Central memory CD8-positive, alpha-beta T cell (primary cell): ENCODE measurements around the gene ALOX15.
"Not testable (repeated sequence)": the region's sequence is repeated elsewhere in the genome, so short reads cannot be mapped to it uniquely, and the experiment has no call there.

Experiments used
- ATAC-seq: fragments of 150-1000 bp; cut with Tn5 transposase; replicated peaks from 2 replicates; pipeline ENCODE4 v1.10.0; 2022; ENCODE audit warnings: mild to moderate bottlenecking, moderate FRiP score, moderate number of reproducible peaks; ENCODE audit not compliant: poor library complexity, severe bottlenecking; ENCODE audit errors: extremely low read depth
- DNase-seq, 2 donors: peaks; one replicate each; pipeline ENCODE4 v3.0.0; 2021; ENCODE audit warnings: low spot score in 2 of 2
- H3K27ac Mint-ChIP-seq: one replicate; pipeline ENCODE4 v1.8.0; 2022; ENCODE audit warnings: low read depth, mild to moderate bottlenecking, moderate library complexity, mixed read lengths
- H3K27me3 Mint-ChIP-seq: one replicate; pipeline ENCODE4 v1.8.0; 2022; ENCODE audit warnings: mixed read lengths
- H3K36me3 Mint-ChIP-seq: one replicate; pipeline ENCODE4 v1.8.0; 2022; ENCODE audit warnings: mild to moderate bottlenecking, moderate library complexity, mixed read lengths; ENCODE audit not compliant: insufficient read depth
- H3K4me1 Mint-ChIP-seq: one replicate; pipeline ENCODE4 v1.8.0; 2022; ENCODE audit warnings: mixed read lengths
- H3K4me3 Mint-ChIP-seq: one replicate; pipeline ENCODE4 v1.8.0; 2022; ENCODE audit warnings: mild to moderate bottlenecking, moderate library complexity, mixed read lengths
- H3K9me3 Mint-ChIP-seq: one replicate; pipeline ENCODE4 v1.8.0; 2022; ENCODE audit warnings: mixed read lengths

ALOX15 gene

DNA sequence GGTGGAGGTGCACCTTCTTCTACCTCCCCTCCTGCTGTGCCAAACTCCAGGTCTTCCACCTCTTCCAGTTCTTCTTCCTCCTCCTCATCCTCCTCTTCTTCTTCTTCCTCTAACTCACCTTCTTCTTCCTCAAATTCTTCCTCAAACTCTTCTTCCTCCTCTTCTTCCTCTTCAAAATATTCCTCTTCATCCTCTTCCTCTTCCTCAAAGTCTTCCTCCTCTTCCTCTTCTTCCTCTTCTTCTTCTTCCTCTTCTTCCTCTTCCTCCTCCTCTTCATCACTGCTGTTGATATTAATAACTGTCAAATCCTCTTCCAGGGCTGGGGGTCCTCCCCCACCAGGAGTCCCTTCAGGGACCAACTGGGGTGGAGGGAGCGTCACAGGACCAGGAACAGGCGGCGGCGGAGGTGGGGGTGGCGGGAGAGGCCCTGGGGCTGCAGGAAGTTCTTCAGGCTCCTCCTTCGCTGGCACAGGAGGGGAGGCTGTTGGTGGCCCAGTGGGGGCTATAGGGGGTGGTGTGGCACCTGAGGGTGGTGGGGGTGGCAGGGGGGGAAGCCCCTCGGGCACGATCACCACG is 30.7 kb upstream of the ALOX15 start:
- Mint-ChIP-seq H3K36me3 (peaks cover 27% of the 10 kb centered on the region), H3K9me3 (no peaks in the 10 kb centered on the region), H3K4me1 (no peaks in the 10 kb centered on the region), H3K4me3 (no peak overlapping the region), H3K27me3 (no peaks in the 10 kb centered on the region), H3K27ac (no peak overlapping the region)
- ATAC-seq (no peak), DNase-seq (no peak)

DNA sequence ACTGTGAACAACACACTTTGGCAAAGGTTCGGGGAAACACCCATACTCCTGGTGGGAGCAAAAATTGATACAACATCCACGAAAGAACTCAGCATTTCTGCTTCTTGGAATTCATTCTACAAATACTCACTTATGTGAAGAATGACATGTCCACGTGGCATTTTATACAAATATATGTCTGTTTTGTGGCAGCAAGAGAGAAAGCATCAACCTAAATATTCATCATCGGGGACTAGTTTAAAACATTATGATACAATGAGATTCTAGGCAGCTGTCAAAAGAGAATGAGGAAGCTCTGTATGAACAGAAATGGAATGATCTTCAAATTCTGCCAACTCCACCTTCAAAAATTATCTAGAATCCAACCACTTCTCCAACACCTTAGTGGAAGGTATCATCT is 25.7 kb upstream of the ALOX15 start:
- ATAC-seq (no peak), DNase-seq (no peak)
- Mint-ChIP-seq H3K4me3 (no peak overlapping the region), H3K9me3 (no peaks in the 10 kb centered on the region), H3K27ac (no peak overlapping the region), H3K4me1 (no peaks in the 10 kb centered on the region), H3K36me3 (peaks cover 2% of the 10 kb centered on the region), H3K27me3 (no peaks in the 10 kb centered on the region)

DNA sequence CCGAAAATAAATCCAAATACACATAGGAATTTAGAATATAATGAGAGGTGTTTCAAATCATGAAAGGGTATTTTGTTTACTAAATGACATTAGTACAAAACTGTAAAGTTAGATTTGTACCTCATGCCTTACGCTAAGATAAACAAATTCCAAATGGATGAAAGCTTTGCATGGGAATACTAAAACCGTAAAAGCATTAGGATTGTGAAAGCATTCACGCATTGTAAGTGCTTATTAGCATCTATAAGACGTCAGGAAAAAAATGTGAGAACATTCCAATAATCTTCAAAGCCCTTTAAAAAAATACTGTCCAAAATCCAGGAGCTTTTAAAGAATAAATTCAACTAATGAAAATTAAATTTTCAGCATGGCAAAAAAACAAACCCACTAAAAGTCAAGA is 24.8 kb upstream of the ALOX15 start:
- H3K27me3 Mint-ChIP-seq: no peaks in the 10 kb centered on the region
- H3K4me1 Mint-ChIP-seq: no peaks in the 10 kb centered on the region
- H3K9me3 Mint-ChIP-seq: no peaks in the 10 kb centered on the region
- H3K36me3 Mint-ChIP-seq: no peaks in the 10 kb centered on the region
- DNase-seq (no peak), ATAC-seq (no peak)
- no peak overlapping the region for H3K27ac Mint-ChIP-seq
- H3K4me3 Mint-ChIP-seq: no peak overlapping the region

DNA sequence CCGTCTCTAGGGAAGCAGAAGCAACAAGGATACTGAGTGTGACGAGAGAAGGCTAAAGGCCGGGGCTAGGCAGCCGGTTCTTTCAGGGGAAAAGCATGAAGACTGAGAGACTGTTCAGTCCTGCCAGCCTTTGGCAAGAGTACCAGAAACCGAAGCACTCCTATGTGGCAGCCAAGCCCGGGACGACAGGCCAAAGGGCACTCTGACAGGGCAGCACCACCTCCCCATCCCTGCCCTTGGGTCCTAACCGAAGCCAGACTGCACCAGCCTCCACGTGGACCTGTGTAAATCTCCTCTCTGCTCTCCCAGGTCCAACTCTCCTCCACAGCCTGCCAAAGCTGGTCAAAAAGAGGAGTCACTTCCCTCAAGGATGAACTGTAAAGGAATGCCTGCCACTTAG is 23.5 kb upstream of the ALOX15 start:
- Mint-ChIP-seq H3K27me3 (peaks cover 1% of the 10 kb centered on the region), H3K4me3 (no peak overlapping the region), H3K36me3 (no peaks in the 10 kb centered on the region), H3K4me1 (no peaks in the 10 kb centered on the region), H3K9me3 (no peaks in the 10 kb centered on the region), H3K27ac (no peak overlapping the region)
- DNase-seq (no peak), ATAC-seq (no peak)

DNA sequence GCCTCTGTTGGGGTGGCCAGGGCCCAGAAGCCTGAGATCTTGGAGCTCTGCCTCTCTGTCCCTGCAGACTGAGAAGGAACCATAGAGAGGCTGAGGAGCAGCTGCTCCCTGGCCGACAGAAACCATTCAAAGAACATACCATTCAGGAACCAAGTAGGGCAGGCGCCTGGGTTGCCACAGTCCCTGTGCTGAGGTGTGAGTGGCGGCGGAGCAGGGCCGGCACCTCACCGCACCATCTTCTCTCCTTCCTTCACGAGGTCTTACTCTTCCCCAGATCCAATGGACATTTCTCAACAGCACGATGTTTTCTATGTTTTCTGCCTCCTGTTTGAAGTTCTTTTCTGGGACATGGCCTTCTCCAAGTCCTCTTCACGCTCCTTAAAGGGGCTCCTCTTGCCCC is 22.8 kb upstream of the ALOX15 start:
- H3K27ac Mint-ChIP-seq: no peak overlapping the region
- H3K36me3 Mint-ChIP-seq: no peaks in the 10 kb centered on the region

DNA sequence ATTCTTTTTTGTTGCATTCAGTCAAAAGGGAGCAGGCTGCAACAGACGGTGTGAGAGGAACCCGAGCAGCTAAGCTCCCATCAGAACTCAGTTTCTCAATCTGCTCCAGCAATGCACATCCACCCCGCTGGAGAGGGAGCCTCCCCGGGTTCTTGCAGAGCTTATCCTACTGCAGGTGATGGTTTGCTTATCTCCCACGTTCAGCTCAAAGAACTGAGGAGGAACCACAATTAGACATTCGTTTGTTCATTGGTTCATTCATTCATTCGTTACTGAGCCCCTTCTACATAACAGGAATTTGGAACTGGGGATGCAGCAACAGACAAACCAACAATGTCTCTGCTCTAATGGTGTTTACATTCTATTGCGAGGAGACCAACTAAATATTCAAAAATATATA is 22.2 kb upstream of the ALOX15 start:
- no peak overlapping the region for H3K27ac Mint-ChIP-seq
- no peak for DNase-seq
- no peak overlapping the region for H3K4me3 Mint-ChIP-seq
- H3K9me3 Mint-ChIP-seq: no peaks in the 10 kb centered on the region
- no peaks in the 10 kb centered on the region for H3K4me1 Mint-ChIP-seq
- H3K36me3 Mint-ChIP-seq: no peaks in the 10 kb centered on the region
- no peak for ATAC-seq
- H3K27me3 Mint-ChIP-seq: peaks cover 14% of the 10 kb centered on the region

More for the DNA sequence above, 22.8 kb upstream of the ALOX15 start:
- DNase-seq (no peak), ATAC-seq (no peak)
- H3K4me1 Mint-ChIP-seq: no peaks in the 10 kb centered on the region
- no peaks in the 10 kb centered on the region for H3K9me3 Mint-ChIP-seq
- no peak overlapping the region for H3K4me3 Mint-ChIP-seq
- H3K27me3 Mint-ChIP-seq: peaks cover 9% of the 10 kb centered on the region

DNA sequence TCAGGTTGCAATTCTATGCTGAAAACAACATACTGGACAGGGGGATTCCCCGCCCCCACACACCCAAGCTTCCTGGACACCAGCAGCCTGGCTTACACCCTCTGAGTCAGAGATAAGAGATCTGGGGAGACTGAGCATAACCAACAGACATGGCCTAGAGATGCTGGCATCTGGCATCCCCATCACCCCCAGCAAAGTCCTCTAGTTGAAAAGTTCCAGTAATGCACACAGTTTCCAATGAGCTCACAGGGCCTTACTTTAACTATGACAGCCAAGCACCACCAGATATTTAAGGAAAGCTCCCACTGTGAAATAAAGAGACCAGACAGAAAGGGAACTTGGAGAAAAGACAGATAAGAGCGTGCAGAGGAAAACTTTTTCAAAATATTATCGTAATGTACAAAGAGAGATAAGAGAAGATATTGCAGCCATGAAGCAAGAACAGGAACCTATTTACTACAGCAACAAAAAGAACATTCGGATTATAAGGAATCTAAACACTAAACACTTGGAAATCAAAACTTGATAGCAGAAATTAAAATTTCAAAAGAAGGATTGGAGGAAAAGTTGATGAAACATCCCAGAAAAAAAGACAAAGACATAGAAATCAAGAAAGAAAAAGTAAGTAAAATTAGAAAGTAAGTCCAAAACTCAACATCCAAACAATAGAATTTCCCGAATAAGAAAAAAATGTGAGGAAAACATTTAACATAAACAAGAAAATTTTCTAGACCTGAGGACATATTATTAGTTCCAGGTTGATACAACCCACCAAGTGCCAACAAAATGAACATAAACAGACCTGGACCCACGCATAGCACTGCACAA is 17.2 kb upstream of the ALOX15 start:
- Mint-ChIP-seq H3K27me3 (peaks cover 28% of the 10 kb centered on the region), H3K36me3 (peaks cover 2% of the 10 kb centered on the region), H3K9me3 (no peaks in the 10 kb centered on the region), H3K4me1 (no peaks in the 10 kb centered on the region), H3K4me3 (no peak overlapping the region), H3K27ac (no peak overlapping the region)
- ATAC-seq (no peak), DNase-seq (no peak)

DNA sequence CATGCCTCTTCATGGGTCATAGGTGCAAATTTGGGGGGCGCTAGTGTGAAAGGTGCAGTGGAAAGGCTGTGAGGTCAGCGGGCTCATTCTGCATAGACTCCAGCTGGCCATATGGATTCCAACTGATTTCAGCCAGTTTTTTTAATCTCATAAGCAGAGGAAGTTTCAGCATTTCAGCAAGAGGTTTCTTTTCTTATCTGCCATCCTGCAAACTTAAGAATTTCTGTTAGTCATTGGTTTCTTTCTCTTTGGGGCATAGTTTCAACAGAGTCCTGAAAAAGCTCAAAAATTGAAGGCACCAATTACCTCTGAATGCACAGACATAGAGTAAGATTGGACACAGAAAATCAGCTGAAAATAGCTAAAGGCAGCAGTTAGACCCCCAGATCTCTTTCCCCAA is 16.2 kb upstream of the ALOX15 start:
- no peak overlapping the region for H3K4me3 Mint-ChIP-seq
- no peaks in the 10 kb centered on the region for H3K9me3 Mint-ChIP-seq
- no peaks in the 10 kb centered on the region for H3K4me1 Mint-ChIP-seq
- H3K27me3 Mint-ChIP-seq: peaks cover 38% of the 10 kb centered on the region
- DNase-seq (no peak), ATAC-seq (no peak)
- no peak overlapping the region for H3K27ac Mint-ChIP-seq
- peaks cover 2% of the 10 kb centered on the region for H3K36me3 Mint-ChIP-seq

DNA sequence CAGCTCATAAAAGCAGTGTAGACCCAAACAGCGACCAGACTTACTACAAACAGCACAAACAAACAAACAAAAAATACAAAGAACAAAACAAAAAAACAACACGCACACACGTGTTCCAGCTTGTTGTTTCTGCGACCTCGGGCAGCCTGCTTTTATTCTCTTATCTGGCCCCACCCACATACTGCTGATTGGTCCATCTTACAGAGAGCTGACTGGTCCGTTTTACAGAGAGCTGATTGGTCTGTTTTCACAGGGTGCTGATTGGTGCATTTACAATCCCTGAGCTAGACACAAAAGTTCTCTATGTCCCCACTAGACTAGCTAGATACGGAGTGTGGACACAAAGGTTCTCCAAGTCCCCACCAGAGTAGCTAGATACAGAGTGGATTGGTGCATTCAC is 14.5 kb upstream of the ALOX15 start:
- H3K36me3 Mint-ChIP-seq, DNase-seq, ATAC-seq, H3K9me3 Mint-ChIP-seq, H3K27ac Mint-ChIP-seq, H3K4me3 Mint-ChIP-seq, H3K4me1 Mint-ChIP-seq: not testable (repeated sequence)
- H3K27me3 Mint-ChIP-seq: peaks cover 51% of the 10 kb centered on the region

DNA sequence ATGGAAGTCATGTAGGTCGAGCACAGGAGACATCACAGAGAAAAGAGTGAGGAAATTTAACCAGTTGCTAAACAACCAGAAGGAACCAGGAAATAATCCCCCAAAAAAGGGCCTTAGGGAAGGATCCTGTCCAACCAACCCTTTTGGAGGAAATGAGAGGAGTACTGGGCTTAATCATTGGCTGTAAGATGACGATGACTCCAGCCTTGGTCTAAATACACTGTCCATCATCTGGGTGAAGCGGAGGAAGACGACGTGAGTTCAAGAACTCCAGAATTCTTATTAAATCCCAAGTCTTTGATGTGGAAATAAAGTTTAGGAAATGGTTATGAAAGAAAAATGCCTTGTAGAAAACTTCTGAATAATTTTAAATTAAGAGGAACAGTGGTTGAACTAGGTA is 11.5 kb upstream of the ALOX15 start:
- ATAC-seq: no peak
- Mint-ChIP-seq H3K36me3 (peaks cover 2% of the 10 kb centered on the region), H3K4me1 (no peaks in the 10 kb centered on the region), H3K4me3 (no peak overlapping the region), H3K27ac (no peak overlapping the region), H3K9me3 (no peaks in the 10 kb centered on the region), H3K27me3 (peaks cover 31% of the 10 kb centered on the region)
- no peak for DNase-seq

DNA sequence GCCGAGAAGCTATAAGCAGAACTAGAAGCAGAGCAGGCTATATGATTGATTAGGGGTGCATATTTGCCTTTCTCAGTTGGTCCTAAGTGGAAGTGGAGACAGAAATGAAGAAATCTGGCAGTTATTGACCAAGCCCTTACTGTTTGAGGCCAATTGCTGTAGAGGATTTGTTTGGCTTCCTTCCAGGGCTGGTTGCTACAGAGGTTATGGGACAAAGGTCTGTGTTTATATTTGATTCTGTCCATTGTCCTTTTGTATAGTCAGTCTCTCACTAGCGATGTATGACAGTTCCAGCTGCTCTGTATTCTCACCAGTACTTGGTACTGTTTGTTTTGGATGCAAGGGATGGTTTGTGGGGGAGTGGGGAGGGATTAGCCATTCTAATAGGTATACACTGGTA is 7.3 kb upstream of the ALOX15 start:
- no peaks in the 10 kb centered on the region for H3K4me1 Mint-ChIP-seq
- no peak overlapping the region for H3K4me3 Mint-ChIP-seq
- no peak overlapping the region for H3K27ac Mint-ChIP-seq
- H3K36me3 Mint-ChIP-seq: peaks cover 3% of the 10 kb centered on the region
- no peaks in the 10 kb centered on the region for H3K9me3 Mint-ChIP-seq
- DNase-seq (no peak), ATAC-seq (no peak)
- H3K27me3 Mint-ChIP-seq: peaks cover 53% of the 10 kb centered on the region

DNA sequence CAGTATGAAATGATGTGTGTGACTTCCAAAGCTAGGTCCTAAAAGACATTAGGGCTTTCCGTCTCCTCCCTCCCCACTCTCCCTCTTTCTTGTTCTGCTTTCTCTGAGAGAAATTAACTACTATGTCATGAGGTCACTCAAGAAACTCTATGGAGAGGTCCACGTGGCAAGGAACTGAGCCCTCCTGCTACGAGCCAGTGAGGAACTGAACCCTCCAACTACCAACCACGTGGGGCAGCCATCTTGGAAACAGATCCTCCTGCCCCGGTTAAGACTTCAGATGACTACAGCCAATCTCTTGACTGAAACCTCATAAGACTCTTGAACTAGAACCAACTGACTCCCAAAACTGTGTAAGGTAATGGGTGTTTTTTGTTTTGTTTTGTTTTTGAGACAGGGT is 4.2 kb upstream of the ALOX15 start:
- peaks cover 3% of the 10 kb centered on the region for H3K36me3 Mint-ChIP-seq
- ATAC-seq: no peak
- no peak for DNase-seq
- no peaks in the 10 kb centered on the region for H3K9me3 Mint-ChIP-seq
- H3K4me1 Mint-ChIP-seq: no peaks in the 10 kb centered on the region
- peaks cover 60% of the 10 kb centered on the region for H3K27me3 Mint-ChIP-seq
- H3K27ac Mint-ChIP-seq: no peak overlapping the region
- no peak overlapping the region for H3K4me3 Mint-ChIP-seq

DNA sequence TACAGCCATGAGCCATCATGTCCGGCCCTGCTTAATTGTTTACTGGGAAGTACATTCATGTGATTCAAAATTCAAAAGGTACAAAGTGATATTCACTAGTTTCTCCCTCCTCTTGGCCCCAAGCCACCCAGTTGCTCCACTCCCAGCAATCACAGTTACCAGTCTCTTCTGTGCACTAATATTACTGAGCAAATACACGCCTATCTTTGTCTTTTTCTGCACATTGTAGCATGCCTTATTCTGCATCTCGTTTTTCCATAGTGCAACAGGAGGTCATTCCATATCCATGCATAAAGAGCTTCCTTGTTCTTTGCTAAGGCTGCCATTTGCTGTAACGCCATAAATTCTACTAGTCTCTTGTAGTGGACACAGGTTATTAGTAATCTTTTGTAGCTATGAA is 2.2 kb upstream of the ALOX15 start:
- H3K9me3 Mint-ChIP-seq: no peaks in the 10 kb centered on the region
- H3K27ac Mint-ChIP-seq: no peak overlapping the region
- peaks cover 72% of the 10 kb centered on the region for H3K27me3 Mint-ChIP-seq
- ATAC-seq (no peak), DNase-seq (no peak)
- peaks cover 3% of the 10 kb centered on the region for H3K36me3 Mint-ChIP-seq
- peaks cover 7% of the 10 kb centered on the region for H3K4me1 Mint-ChIP-seq
- no peak overlapping the region for H3K4me3 Mint-ChIP-seq
